ENCODE results near the gene RAD18.

RAD18 gene

GRCh38 chr3:8985876-8986275 is 22.6 kb upstream of the RAD18 start:
- DNase-seq (ENCODE audit: low read depth) = no peak

DNA sequence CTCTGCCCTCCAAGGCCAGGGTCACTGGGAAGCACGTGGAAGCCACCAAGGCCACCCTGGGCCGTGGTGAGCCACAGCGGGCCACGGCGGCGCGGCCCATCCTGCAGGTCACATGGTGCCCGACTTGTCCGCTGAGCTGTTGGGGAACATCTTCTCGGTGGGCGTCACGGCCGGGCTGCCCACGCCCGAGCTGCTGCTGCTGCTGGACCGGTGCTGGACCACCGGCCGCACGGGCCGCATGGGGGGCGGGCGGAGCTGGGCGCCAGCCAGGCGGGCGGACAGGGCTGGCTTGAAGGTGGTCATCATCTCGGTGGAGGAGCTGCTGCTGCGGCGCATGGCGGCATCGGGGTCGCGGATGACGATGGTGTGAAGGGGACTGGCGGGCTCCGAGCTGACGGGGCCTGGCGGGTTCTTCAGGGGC is 22.1 kb upstream of the RAD18 start:
- no peak for DNase-seq (ENCODE audit: low read depth)

GRCh38 chr3:8984526-8984925 is 21.3 kb upstream of the RAD18 start:
- no peak for DNase-seq (ENCODE audit: low read depth)

- no peak for DNase-seq (ENCODE audit: low read depth)
These were observed 20.8 kb upstream of the RAD18 start for GRCh38 chr3:8984081-8984480.

DNA sequence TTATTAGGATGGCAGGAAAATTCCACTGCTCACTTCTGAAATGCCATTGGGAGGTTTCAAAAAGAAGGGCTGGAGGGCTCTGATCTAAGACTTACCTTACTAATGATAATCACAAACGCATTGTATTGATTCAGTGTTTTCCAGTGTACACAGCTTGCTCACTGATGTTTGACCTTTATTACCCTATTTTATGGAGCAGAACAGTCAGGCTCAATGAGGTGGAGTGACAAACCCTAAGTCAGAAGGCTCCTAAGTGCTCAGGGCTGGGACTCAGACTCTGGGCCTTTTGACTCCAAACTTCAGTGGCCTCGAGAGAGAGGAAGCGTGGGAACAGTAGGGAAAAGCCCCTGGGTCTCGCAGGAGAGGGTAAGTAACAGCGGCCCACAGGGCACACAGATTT is 20.3 kb upstream of the RAD18 start:
- DNase-seq (ENCODE audit: low read depth) = no peak

DNA sequence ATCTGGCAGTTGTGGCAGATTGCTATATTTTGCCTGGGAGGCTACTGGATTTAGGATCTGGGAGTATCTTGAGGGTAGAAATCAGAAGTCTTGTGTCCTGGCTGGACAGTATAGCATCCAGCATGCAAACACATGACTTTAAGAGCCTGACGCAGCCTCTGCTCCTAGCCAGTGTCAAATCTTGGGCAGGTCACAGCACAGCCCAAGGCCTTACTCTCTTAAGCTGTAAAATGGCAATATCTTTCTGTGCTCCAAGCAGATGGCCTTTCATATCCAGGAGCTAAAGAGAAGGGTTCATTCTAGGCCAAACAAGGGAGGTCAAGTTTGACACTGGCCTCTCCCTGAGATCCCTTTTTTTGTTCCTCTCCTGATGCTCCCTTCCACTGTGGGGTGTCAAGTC is 19.8 kb upstream of the RAD18 start:
- DNase-seq (ENCODE audit: low read depth) = no peak

- DNase-seq (ENCODE audit: low read depth) = no peak
These were observed 19.2 kb upstream of the RAD18 start for GRCh38 chr3:8982509-8982908.

DNA sequence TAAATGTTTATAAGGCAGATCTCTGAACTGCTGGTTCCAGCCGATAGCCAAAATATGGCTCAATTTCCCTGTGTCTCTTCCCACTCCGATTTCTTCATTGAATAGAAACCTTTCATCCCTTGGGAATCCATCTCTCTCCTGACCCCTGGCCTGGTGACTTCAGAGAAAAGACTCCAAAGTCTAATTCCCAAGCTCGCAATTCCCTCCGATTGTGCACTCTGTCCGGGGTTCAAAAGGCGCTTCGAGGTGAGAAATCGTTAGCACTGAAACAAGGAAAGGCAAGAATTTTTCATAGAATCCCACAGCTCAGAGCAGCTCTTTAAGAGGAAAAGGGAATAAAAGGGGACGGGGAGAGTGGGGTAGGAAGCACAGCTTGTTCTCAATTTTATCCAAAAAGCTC is 18.4 kb upstream of the RAD18 start:
- DNase-seq (ENCODE audit: low read depth) = no peak

DNA sequence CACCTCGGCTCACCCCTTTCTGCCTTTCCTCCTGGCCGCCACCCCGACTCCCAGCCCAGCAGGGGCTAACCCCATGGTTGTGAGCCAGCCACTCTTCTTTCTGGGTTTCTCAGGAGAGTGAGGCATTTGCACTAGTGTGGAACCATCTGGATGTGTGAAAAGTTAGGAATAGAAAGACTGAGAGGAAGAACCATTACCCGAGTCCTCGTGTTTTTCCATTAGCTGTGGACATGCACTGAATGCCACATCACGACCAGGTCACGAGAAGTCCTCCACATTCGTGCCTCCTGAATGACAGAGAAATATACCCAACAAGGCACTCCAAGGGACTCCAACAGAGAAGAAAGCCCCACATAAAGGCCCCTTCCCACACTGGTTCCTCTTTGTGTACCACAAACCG is 18.0 kb upstream of the RAD18 start:
- no peak for DNase-seq (ENCODE audit: low read depth)

DNA sequence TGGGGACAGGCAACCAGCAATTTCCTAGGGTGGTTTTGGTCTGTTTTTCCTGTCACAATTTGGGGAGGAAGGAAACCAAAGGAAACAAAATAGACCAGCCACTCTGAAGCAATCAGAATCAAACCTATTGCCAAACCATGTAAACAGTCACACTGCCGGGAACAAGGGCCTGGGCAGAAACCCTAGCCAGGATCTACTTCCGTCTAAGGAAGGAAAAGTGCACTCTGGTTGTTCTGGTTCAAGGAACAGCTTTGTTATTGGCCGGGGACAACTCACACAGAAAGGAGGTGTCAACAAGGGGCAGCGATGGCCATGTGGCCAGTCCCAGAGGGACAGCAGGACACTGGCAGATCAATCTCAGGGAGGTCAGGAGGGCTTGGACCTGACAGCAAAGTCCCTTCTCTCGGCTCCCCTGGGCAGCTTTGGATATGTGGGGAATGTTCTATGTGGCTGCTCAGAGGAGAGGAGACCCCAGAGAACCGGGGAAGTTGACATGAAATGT is 17.5 kb upstream of the RAD18 start:
- no peak for DNase-seq (ENCODE audit: low read depth)

- DNase-seq (ENCODE audit: low read depth) = no peak
These were observed 16.0 kb upstream of the RAD18 start for GRCh38 chr3:8979262-8979661.

- DNase-seq (ENCODE audit: low read depth) = no peak
These were observed 15.3 kb upstream of the RAD18 start for GRCh38 chr3:8978551-8978950.

GRCh38 chr3:8976540-8977182 is 13.4 kb upstream of the RAD18 start:
- no peak for DNase-seq (ENCODE audit: low read depth)

DNA sequence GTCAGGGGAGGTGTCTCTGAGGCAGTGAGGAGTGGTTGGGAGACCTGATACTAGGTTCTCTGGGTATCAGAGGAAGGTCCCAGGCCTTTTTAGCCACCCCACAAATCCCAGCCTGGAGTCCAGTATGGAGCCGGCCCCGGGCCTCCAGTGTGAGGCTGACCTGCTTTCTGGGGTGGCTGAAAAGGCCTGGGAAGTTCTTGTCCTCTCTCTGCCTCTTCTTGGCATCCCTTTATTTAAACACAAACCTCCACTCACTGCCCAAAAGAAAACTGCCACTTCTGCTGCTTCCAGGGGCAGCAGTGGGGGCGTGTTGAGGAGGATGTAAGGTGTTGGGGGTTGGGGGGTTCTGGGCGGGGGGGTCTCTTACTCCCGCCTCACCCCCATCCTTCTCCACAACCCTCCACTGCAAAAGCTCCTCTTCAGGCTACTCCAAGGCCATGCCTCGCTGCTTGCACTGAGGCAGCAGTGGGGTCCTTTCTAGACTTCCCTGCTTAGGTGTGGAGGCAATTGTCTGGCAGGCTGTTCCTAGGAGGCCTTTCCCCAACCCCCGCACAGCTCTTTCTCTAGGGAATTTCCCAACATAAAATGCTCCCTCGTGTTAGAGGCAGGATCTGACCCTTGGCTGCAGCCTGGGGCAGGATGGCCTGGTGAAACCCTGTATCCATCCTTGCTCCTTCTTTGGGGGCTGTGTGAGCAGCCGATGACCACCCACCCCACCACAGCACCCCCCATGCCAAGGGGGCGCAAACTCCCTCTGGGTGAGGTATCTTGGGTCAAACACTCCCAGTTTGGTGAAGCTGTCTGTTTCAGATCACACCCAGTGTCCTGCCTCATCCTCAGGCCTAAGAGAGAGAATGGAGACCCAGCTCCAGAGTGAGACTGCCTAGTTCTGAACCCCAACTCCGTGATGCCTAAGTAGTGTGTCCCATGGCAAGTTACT is 12.1 kb upstream of the RAD18 start:
- no peak for DNase-seq (ENCODE audit: low read depth)

- DNase-seq (ENCODE audit: low read depth) = no peak
These were observed 11.2 kb upstream of the RAD18 start for GRCh38 chr3:8974458-8974857.

DNA sequence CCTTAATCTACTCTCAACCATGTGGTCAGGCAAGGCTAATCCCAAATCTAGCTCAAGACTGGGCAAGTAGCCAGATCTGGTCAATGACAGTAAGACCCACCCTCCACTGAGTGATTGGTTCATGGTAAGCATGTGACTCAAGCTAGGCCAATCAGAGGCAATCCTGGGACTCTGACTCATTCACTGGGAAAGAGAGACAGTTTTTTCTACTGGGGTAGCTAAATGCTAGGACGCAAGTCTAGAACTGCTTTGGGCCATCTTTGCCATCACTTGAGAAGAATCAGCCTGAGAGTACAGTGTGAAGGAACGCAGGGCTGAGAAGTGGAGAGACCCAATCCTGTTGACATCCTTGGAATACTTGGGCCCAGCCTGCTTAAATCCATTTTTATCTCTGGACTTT is 9.4 kb upstream of the RAD18 start:
- DNase-seq (ENCODE audit: low read depth) = no peak

GRCh38 chr3:8970971-8971589 is 7.8 kb upstream of the RAD18 start:
- DNase-seq (ENCODE audit: low read depth) = peak; percentile 50

GRCh38 chr3:8969241-8969640 is 6.0 kb upstream of the RAD18 start:
- DNase-seq (ENCODE audit: low read depth) = no peak

DNA sequence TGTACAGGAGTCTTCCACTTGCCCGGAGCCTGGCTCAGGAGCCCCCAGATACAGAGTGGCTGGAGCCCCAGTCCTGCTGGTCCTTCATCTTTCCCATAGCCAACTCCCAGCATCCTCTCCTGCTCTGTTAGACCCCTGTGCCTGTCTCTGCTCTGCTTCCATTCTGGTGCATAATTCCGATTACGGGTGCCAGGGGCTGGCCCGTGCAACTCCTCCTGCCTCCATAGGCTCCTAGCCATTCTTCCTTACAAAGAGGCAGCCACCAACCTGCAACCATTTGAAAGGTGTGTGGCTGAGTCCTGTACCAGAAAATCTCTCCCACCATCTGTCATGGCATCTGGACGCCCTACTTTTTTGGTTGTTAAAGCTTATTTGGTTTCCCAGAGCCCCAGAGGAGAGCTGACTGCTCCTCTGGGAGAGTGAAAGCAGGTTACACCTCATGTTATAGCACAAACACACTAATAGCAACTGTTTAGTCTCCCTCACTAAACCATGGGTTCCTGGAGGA is 5.2 kb upstream of the RAD18 start:
- no peak for DNase-seq (ENCODE audit: low read depth)

- DNase-seq (ENCODE audit: low read depth) = no peak
These were observed 4.3 kb upstream of the RAD18 start for GRCh38 chr3:8967553-8967952.

DNA sequence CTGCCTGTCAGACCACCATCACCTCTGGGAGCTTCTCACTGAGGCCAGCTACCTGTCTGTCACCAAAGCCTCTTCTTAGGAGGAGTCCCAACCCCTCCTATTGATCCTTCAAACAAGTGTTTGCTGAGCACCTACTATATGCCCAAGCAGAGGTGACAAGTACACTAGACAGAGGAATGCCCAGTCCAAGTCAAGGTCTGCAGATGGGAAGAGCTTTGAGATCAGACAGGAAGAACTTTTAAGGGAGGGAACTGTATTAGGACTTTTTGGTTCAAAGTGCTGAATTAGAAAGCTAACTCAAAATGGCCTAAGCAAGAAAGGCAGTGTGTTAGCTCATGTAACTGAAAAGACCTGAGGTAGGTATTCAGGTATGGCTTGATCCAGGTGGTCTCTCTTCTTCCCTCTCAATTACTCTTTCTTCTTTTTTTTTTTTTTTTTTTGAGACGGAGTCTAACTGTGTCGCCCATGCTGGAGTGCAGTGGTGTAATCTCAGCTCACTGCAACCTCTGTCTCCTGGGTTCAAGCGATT is 3.6 kb upstream of the RAD18 start:
- no peak for DNase-seq (ENCODE audit: low read depth)

- DNase-seq (ENCODE audit: low read depth) = no peak
These were observed 3.0 kb upstream of the RAD18 start for GRCh38 chr3:8966150-8966819.

All from activated T-cell treated with anti-CD3 and anti-CD28 coated beads for 48 hours (primary cell).